HG02642 (cell line): ENCODE data around the gene REELD1.

Experiments
- ATAC-seq: cut with Tn5 transposase; IDR thresholded peaks from one replicate; pipeline ENCODE4 v1.9.1; 2021; ENCODE audit warnings: mild to moderate bottlenecking; ENCODE audit not compliant: unreplicated experiment, poor library complexity

Gene REELD1

DNA sequence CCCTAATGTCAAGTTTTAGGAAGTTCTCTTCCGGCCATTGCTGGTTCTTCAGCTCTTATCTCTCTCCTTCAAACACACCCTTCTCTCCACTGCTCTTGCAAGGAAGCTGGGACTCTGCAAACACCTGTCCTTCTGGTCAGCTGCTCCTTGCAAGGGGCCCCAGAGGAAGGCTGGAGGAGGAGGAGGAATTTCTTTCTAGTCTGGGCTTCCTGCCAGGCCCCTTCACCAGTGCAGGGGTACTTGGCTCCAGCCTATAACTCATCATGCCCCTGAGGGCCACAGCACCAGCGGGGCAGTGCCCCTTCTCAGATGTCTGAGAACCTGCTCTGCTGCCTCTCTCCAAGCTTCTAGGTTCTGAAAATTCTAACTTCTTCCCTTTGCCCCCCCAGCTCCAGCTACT is 46.7 kb downstream of the REELD1 start:
- no peak for ATAC-seq

DNA sequence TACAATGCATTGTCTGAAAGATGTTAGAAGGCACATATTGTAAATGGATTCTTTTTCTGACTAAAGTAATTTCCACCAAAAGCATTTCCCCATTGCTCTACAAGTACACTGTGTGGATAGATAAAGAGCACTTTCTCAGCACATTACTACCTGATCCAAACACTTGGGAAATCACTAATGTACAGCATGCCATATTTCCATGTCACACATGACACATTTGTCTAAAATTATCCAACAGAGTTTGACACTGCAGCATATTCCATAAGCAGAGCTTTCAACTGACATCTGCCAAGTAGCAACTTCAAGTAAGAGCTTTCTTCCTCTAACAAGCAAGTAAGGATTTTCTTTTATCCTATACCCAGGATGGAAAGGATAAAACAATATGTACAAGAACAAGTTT is 49.5 kb downstream of the REELD1 start:
- ATAC-seq, result no peak

- no peak for ATAC-seq
Observed at GRCh38 chr4:146265950-146266490, 51.7 kb downstream of the REELD1 start.

- no peak for ATAC-seq
Observed at GRCh38 chr4:146267826-146268225, 53.5 kb downstream of the REELD1 start.

DNA sequence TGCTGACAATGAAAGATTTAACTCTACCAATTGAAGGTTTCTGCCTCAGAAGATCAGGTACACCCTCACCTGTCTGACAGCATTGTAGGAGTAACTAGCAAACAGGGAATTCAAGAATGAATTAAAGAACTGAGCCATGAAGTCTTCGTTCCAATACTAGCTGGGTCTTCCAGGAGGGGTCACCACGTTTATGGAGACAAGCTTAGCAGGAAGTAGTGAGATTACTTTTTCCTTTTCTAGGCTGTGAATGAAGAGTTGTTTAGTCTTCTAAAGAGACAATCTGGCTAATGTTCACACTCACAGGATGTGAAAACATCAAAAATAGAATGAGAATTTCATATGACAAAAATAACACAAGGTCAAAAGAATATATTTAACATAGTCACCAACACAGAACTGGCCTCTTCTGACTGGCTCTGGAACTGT is 54.9 kb downstream of the REELD1 start:
- peak; percentile 52 for ATAC-seq

GRCh38 chr4:146271466-146271865 is 57.1 kb downstream of the REELD1 start:
- ATAC-seq, result peak; percentile 26

DNA sequence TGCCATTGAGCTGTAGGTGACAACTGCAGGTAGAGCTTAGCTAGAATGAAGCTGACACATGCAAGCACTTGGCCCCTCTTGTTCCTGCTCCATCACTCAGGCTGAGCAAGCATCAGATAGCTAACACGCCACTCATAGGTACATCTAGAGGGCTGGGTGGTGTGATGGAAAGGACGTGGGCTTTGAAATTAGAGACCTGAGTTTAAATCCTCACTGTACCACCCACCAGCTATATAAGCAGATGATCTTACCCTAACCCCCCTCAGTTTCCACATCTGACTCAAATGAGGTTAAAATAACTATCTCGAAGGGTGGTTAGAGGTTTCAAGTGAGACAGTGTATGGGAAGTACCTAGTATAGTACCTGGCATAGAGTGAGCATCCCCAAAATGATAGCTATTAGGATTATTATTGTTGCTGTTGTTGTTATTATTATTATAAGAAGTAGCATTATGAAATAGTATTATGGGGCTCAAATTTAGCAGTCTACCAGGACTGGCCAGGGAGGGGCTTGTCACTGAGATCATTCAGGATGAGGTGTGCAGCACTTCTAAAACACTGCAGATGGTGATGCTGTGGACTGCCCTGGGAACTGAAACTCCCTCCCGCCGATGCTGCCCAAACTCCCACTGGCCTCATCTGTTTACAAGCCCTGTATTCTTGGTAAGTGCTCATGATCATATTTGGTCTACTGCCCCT is 59.0 kb downstream of the REELD1 start:
- peak; percentile 77 for ATAC-seq

DNA sequence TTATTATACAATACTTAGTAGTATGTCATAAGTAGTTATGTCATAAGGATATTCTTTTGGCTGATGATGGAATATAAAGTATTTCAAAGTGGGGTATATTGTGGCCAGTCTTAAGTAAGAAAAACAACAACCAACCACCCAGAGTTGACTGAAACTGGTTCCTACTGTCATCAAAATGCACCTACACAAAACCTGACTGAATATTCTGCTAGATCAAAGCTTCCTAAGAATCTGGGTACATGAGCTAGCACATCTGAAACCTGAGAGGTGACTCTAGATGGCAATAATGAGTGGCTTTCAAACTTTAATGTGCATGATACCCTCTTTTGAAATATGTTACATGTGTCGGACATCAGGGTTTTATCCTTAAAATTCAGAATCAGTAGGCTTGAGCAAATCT is 60.4 kb downstream of the REELD1 start:
- no peak for ATAC-seq

DNA sequence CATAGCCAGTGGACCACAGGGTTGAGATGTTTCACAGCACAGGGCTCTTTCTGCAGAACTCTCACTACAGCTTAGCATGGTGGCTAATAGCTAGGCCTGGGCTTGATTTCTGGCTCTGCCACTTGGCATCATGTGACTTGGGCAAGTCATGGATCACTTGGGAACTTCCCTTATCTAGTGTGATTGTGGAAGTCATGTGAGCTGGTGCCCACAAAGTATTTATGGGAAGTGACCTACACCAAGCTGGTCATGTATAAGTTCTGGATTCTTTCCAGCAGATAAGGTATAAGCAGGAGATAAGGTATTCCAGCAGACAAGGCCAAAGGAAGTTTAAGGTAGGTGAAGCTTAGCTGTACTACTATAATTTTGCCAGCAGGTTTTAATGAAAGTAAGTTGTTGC is 61.0 kb downstream of the REELD1 start:
- no peak for ATAC-seq

- no peak for ATAC-seq
Observed at GRCh38 chr4:146278986-146279385, 64.6 kb downstream of the REELD1 start.
